ENCODE data around the gene RASSF7.
A peak's percentile ranks its signal among the peaks of the same experiment; 100 is the strongest.

Gene RASSF7

GRCh38 chr11:575996-576768 lies 15.4 kb downstream of the RASSF7 start, which contains the start of gene PHRF1 (continued):
- no peak for TF ChIP-seq SALL2 (tag by site-specific recombination; IDR thresholded peaks at IDR 0.05; ENCODE audit: borderline replicate concordance)
- TF ChIP-seq ZNF112 (tag by site-specific recombination; IDR thresholded peaks at IDR 0.05): no peak
- TF ChIP-seq ZNF664 (tag by site-specific recombination; IDR thresholded peaks at IDR 0.05): no peak
- no peak for TF ChIP-seq PRDM2 (tag by site-specific recombination; IDR thresholded peaks at IDR 0.05; ENCODE audit: borderline replicate concordance)
- no peak for TF ChIP-seq PRDM6 (tag by site-specific recombination; IDR thresholded peaks at IDR 0.05)
- TF ChIP-seq ZNF140 (tag by site-specific recombination; IDR thresholded peaks at IDR 0.05): no peak
- no peak for TF ChIP-seq ZSCAN18 (tag by site-specific recombination; IDR thresholded peaks at IDR 0.05)
- peak; percentile 74 for TF ChIP-seq SP7 (tag by site-specific recombination; IDR thresholded peaks at IDR 0.05)
- TF ChIP-seq ZNF10 (tag by site-specific recombination; IDR thresholded peaks at IDR 0.05): no peak
- TF ChIP-seq ZNF585B (tag by site-specific recombination; IDR thresholded peaks at IDR 0.05): no peak
- TF ChIP-seq ZNF692 (tag by site-specific recombination; IDR thresholded peaks at IDR 0.05): peak; percentile 83; the same call in 1 of the 2 replicates
- TF ChIP-seq PRDM4 (tag by site-specific recombination; IDR thresholded peaks at IDR 0.05): 0 out of 2 replicates have a peak, but pooled peaks have one; percentile 41
- no peak for TF ChIP-seq ZNF148 (tag by site-specific recombination; IDR thresholded peaks at IDR 0.05; ENCODE audit: borderline replicate concordance)
- no peak for TF ChIP-seq ZSCAN23 (tag by site-specific recombination; IDR thresholded peaks at IDR 0.05)
- TF ChIP-seq KLF9 (tag by site-specific recombination; IDR thresholded peaks at IDR 0.05; ENCODE audit: low read depth): peak; percentile 55; the same call in 1 of the 2 replicates
- TF ChIP-seq INSM2 (tag by site-specific recombination; IDR thresholded peaks at IDR 0.05): no peak; the same call in 1 of the 2 replicates
- TF ChIP-seq KLF1 (tag by site-specific recombination; IDR thresholded peaks at IDR 0.05): peak; percentile 40
- TF ChIP-seq ZSCAN30 (tag by site-specific recombination; IDR thresholded peaks at IDR 0.05): peak; percentile 46; the same call in 1 of the 2 replicates
- TF ChIP-seq GLI4 (tag by site-specific recombination; IDR thresholded peaks at IDR 0.05): 0 out of 2 replicates have a peak, but pooled peaks have one; percentile 38
- TF ChIP-seq ZNF580 (tag by site-specific recombination; IDR thresholded peaks at IDR 0.05): no peak

Data from HEK293 (cell line).